Activated CD8-positive, alpha-beta memory T cell treated with anti-CD3 and anti-CD28 coated beads, Interleukin-2, amount 10 ng/mL, durations not matched to agents 7 days and 5 days (primary cell): ENCODE data around the gene SNX3. TPM values are rescaled to one million over a fixed set of nuclear protein-coding genes. Genes with fewer than 3 reads are reported as not detected.
A peak's percentile ranks its signal among the peaks of the same experiment; 100 is the strongest.

Source experiments
- ATAC-seq: fragments of 150-1000 bp; cut with Tn5 transposase; one replicate; pipeline ENCODE4 v1.10.0; 2021; ENCODE audit warnings: moderate library complexity
- CTCF ChIA-PET: fragments of 350-600 bp; sonication (Branson Sonifier 250); formaldehyde crosslinking; loops from one replicate; lab custom pipeline; 2021; ENCODE audit warnings: antibody characterized with exemption; lab: Charles Lee
- DNase-seq: peaks from one replicate; pipeline ENCODE4 v3.0.0-alpha.2; 2020
- H3K27ac Mint-ChIP-seq: one replicate; pipeline ENCODE4 v1.8.0; 2021; ENCODE audit warnings: mild to moderate bottlenecking, mixed read lengths
- H3K27me3 Mint-ChIP-seq: one replicate; pipeline ENCODE4 v1.8.0; 2021; ENCODE audit warnings: mixed read lengths
- H3K36me3 Mint-ChIP-seq: one replicate; pipeline ENCODE4 v1.8.0; 2021; ENCODE audit warnings: mild to moderate bottlenecking, mixed read lengths
- H3K4me1 Mint-ChIP-seq: one replicate; pipeline ENCODE4 v1.8.0; 2021; ENCODE audit warnings: mixed read lengths
- H3K4me3 Mint-ChIP-seq: one replicate; pipeline ENCODE4 v1.8.0; 2021; ENCODE audit warnings: mild to moderate bottlenecking, moderate library complexity, mixed read lengths
- H3K9me3 Mint-ChIP-seq: one replicate; pipeline ENCODE4 v1.8.0; 2022; ENCODE audit warnings: low read depth, mixed read lengths
- total RNA-seq, 2 experiments: library from RNA; stranded (reverse); gene quantifications; one replicate each; pipeline ENCODE4 v1.2.3, GENCODE V29; 2021

The SNX3 gene
- total RNA-seq, 2 experiments from 2014 or later: 67.9 to 68.8 TPM

- Mint-ChIP-seq H3K27ac (no peak overlapping the region), H3K4me1 (no peaks in the 10 kb centered on the region), H3K36me3 (no peaks in the 10 kb centered on the region), H3K27me3 (peaks cover 50% of the 10 kb centered on the region), H3K4me3 (no peak overlapping the region), H3K9me3 (no peaks in the 10 kb centered on the region)
- CTCF ChIA-PET: interaction anchor here (0.9 to 1.0 kb wide), 2 partner anchors 10 to 12 kb away, joined by 3 read pairs; no protein-coding TSS in a partner anchor
- DNase-seq (no peak), ATAC-seq (no peak)
These were observed 73.3 kb downstream of the SNX3 start for GRCh38 chr6:108187519-108187918.

GRCh38 chr6:108186226-108186625, 74.6 kb downstream of the SNX3 start:
- CTCF ChIA-PET: no interaction called here
- ATAC-seq: no peak
- Mint-ChIP-seq H3K36me3 (no peaks in the 10 kb centered on the region), H3K27ac (no peak overlapping the region), H3K4me1 (no peaks in the 10 kb centered on the region), H3K9me3 (no peaks in the 10 kb centered on the region), H3K4me3 (no peak overlapping the region), H3K27me3 (peaks cover 50% of the 10 kb centered on the region)
- DNase-seq: no peak

- H3K4me1 Mint-ChIP-seq: peaks cover 7% of the 10 kb centered on the region
- H3K4me3 Mint-ChIP-seq: no peak overlapping the region
- peaks cover 1% of the 10 kb centered on the region for H3K36me3 Mint-ChIP-seq
- CTCF ChIA-PET: no interaction called here
- no peaks in the 10 kb centered on the region for H3K9me3 Mint-ChIP-seq
- DNase-seq (no peak), ATAC-seq (no peak)
- peaks cover 66% of the 10 kb centered on the region for H3K27me3 Mint-ChIP-seq
- H3K27ac Mint-ChIP-seq: no peak overlapping the region
These were observed 80.1 kb downstream of the SNX3 start for GRCh38 chr6:108180776-108181175.

GRCh38 chr6:108180266-108180665, 80.6 kb downstream of the SNX3 start:
- Mint-ChIP-seq H3K4me1 (peaks cover 11% of the 10 kb centered on the region), H3K4me3 (no peak overlapping the region), H3K27ac (no peak overlapping the region), H3K9me3 (no peaks in the 10 kb centered on the region), H3K27me3 (peaks cover 67% of the 10 kb centered on the region), H3K36me3 (peaks cover 1% of the 10 kb centered on the region)
- CTCF ChIA-PET: no interaction called here
- ATAC-seq (no peak), DNase-seq (no peak)

- Mint-ChIP-seq H3K27me3 (peaks cover 72% of the 10 kb centered on the region), H3K4me1 (peaks cover 11% of the 10 kb centered on the region), H3K27ac (no peak overlapping the region), H3K4me3 (no peak overlapping the region), H3K36me3 (peaks cover 1% of the 10 kb centered on the region), H3K9me3 (no peaks in the 10 kb centered on the region)
- DNase-seq: no peak
- ATAC-seq: no peak
- CTCF ChIA-PET: no interaction called here
These were observed 81.1 kb downstream of the SNX3 start for GRCh38 chr6:108179741-108180140.

- H3K36me3 Mint-ChIP-seq: peaks cover 1% of the 10 kb centered on the region
- ATAC-seq (no peak), DNase-seq (no peak)
- CTCF ChIA-PET: interaction anchor here (1.3 to 1.7 kb wide), 2 partner anchors 11 to 316 kb away, joined by 3 to 10 read pairs; no protein-coding TSS in a partner anchor
- no peak overlapping the region for H3K27ac Mint-ChIP-seq
- H3K4me1 Mint-ChIP-seq: peaks cover 11% of the 10 kb centered on the region
- peaks cover 89% of the 10 kb centered on the region for H3K27me3 Mint-ChIP-seq
- H3K4me3 Mint-ChIP-seq: peak overlapping the region; percentile 7
- no peaks in the 10 kb centered on the region for H3K9me3 Mint-ChIP-seq
These were observed 84.4 kb downstream of the SNX3 start for GRCh38 chr6:108176281-108177089.

GRCh38 chr6:108175592-108176279, 85.1 kb downstream of the SNX3 start:
- Mint-ChIP-seq H3K27ac (no peak overlapping the region), H3K36me3 (peaks cover 1% of the 10 kb centered on the region), H3K4me1 (peaks cover 14% of the 10 kb centered on the region), H3K27me3 (peaks cover 92% of the 10 kb centered on the region), H3K4me3 (peak overlapping the region; percentile 7), H3K9me3 (no peaks in the 10 kb centered on the region)
- ATAC-seq: no peak
- CTCF ChIA-PET: interaction anchor here (1.3 to 1.7 kb wide), 2 partner anchors 12 to 317 kb away, joined by 3 to 10 read pairs; no protein-coding TSS in a partner anchor
- no peak for DNase-seq

- peaks cover 14% of the 10 kb centered on the region for H3K4me1 Mint-ChIP-seq
- peaks cover 1% of the 10 kb centered on the region for H3K36me3 Mint-ChIP-seq
- ATAC-seq (no peak), DNase-seq (no peak)
- H3K27me3 Mint-ChIP-seq: peaks cover 93% of the 10 kb centered on the region
- no peak overlapping the region for H3K27ac Mint-ChIP-seq
- no peak overlapping the region for H3K4me3 Mint-ChIP-seq
- CTCF ChIA-PET: interaction anchor here (1.3 to 1.7 kb wide), 2 partner anchors 12 to 317 kb away, joined by 3 to 10 read pairs; no protein-coding TSS in a partner anchor
- H3K9me3 Mint-ChIP-seq: no peaks in the 10 kb centered on the region
These were observed 85.7 kb downstream of the SNX3 start for GRCh38 chr6:108175176-108175591.

GRCh38 chr6:108174371-108175175, 86.3 kb downstream of the SNX3 start:
- DNase-seq: peak; percentile 64

GRCh38 chr6:108171918-108172516, 88.8 kb downstream of the SNX3 start:
- H3K9me3 Mint-ChIP-seq: no peaks in the 10 kb centered on the region
- peaks cover 23% of the 10 kb centered on the region for H3K4me1 Mint-ChIP-seq
- no peak overlapping the region for H3K4me3 Mint-ChIP-seq
- peaks cover 96% of the 10 kb centered on the region for H3K27me3 Mint-ChIP-seq
- no peak for DNase-seq
- H3K36me3 Mint-ChIP-seq: peaks cover 1% of the 10 kb centered on the region
- CTCF ChIA-PET: no interaction called here
- no peak overlapping the region for H3K27ac Mint-ChIP-seq
- ATAC-seq: no peak

More at GRCh38 chr6:108174371-108175175, 86.3 kb downstream of the SNX3 start:
- Mint-ChIP-seq H3K9me3 (no peaks in the 10 kb centered on the region), H3K36me3 (peaks cover 1% of the 10 kb centered on the region), H3K27ac (no peak overlapping the region), H3K27me3 (peaks cover 95% of the 10 kb centered on the region), H3K4me3 (no peak overlapping the region), H3K4me1 (peaks cover 14% of the 10 kb centered on the region)
- peak; percentile 51 for ATAC-seq
- CTCF ChIA-PET: interaction anchor here (1.3 to 1.7 kb wide), 3 partner anchors 13 to 318 kb away, joined by 3 to 10 read pairs (median 7); no protein-coding TSS in a partner anchor

- Mint-ChIP-seq H3K27me3 (peaks cover 94% of the 10 kb centered on the region), H3K36me3 (peaks cover 1% of the 10 kb centered on the region), H3K4me3 (no peak overlapping the region), H3K9me3 (no peaks in the 10 kb centered on the region), H3K4me1 (peaks cover 26% of the 10 kb centered on the region), H3K27ac (no peak overlapping the region)
- CTCF ChIA-PET: no interaction called here
- DNase-seq: no peak
- ATAC-seq: no peak
These were observed 89.4 kb downstream of the SNX3 start for GRCh38 chr6:108171291-108171917.
